ENCODE data around the gene PPP2R5E. TPM values are rescaled to one million over a fixed set of nuclear protein-coding genes. Genes with fewer than 3 reads are reported as not detected.
A peak's percentile ranks its signal among the peaks of the same experiment; 100 is the strongest.

The PPP2R5E gene
- total RNA-seq, 2 experiments from 2014 or later: 12.5 to 47.8 TPM

DNA sequence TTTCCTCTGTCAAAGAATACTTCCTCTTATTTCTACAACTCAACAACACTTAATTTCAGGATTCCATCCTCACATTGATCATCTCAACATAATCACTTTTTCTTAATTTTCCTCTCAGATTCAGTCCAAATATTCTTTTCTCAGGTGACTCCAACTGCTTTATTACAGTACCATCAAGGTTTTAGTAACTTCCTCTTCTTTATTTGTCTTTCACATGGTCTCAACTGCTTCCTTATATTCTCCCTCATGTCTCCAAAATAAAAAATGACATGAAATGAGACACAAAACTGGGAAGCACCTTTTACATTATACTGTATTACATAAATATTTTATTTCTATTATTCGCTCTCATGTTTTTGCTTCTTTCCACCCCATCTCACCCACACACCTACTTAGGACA lies 55.5 kb downstream of the PPP2R5E start:
- BruUV-seq (replicated peaks): no TSS peak
- H3K9me3 ChIP-seq (ENCODE audit: low read length): no peaks in the 10 kb centered on the region
- H3K4me3 ChIP-seq (ENCODE audit: low read depth, low read length, poor library complexity, severe bottlenecking): no peak overlapping the region
- H3K27ac ChIP-seq (ENCODE audit: low read depth, low read length, poor library complexity, severe bottlenecking): no peak overlapping the region
- DNase-seq (ENCODE audit: low spot score): no peak
- H2AFZ ChIP-seq (ENCODE audit: low read length): no peak overlapping the region
- no peak overlapping the region for H3K4me2 ChIP-seq (ENCODE audit: low read length)
- TF ChIP-seq, protein P1, sequence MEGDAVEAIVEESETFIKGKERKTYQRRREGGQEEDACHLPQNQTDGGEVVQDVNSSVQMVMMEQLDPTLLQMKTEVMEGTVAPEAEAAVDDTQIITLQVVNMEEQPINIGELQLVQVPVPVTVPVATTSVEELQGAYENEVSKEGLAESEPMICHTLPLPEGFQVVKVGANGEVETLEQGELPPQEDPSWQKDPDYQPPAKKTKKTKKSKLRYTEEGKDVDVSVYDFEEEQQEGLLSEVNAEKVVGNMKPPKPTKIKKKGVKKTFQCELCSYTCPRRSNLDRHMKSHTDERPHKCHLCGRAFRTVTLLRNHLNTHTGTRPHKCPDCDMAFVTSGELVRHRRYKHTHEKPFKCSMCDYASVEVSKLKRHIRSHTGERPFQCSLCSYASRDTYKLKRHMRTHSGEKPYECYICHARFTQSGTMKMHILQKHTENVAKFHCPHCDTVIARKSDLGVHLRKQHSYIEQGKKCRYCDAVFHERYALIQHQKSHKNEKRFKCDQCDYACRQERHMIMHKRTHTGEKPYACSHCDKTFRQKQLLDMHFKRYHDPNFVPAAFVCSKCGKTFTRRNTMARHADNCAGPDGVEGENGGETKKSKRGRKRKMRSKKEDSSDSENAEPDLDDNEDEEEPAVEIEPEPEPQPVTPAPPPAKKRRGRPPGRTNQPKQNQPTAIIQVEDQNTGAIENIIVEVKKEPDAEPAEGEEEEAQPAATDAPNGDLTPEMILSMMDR (conservative IDR thresholded peaks at IDR 0.05; ENCODE audit: low read length): no peak
- no peak for TF ChIP-seq EZH2phosphoT487 (IDR thresholded peaks at IDR 0.05; ENCODE audit: borderline replicate concordance, low read depth, low read length)
- intact Hi-C loops (cut with micrococcal nuclease; ENCODE audit: unreplicated experiment): no loop called here
- H3K36me3 ChIP-seq (ENCODE audit: insufficient read depth, low read length): 0 out of 2 replicates have a peak, but pooled peaks cover 3% of the 10 kb centered on the region
- ChIA-PET POLR2A (interaction anchor here (1.0 kb wide), 1 partner anchor 16 kb away, joined by 3 read pairs; no protein-coding TSS in a partner anchor), CTCF (ENCODE audit: unreplicated experiment) (no interaction called here)
- H3K4me1 ChIP-seq (ENCODE audit: insufficient read depth, low read length, poor library complexity, severe bottlenecking): peaks cover 37% of the 10 kb centered on the region
- H3K9me2 ChIP-seq (ENCODE audit: insufficient read depth, low read length): no peaks in the 10 kb centered on the region
- H4K20me1 ChIP-seq (ENCODE audit: insufficient read depth, low read length): peaks cover 3% of the 10 kb centered on the region; the same call in 1 of the 2 replicates
- H3K79me2 ChIP-seq (ENCODE audit: insufficient read depth, low read depth, low read length): peaks cover 47% of the 10 kb centered on the region; the same call in 1 of the 2 replicates

DNA sequence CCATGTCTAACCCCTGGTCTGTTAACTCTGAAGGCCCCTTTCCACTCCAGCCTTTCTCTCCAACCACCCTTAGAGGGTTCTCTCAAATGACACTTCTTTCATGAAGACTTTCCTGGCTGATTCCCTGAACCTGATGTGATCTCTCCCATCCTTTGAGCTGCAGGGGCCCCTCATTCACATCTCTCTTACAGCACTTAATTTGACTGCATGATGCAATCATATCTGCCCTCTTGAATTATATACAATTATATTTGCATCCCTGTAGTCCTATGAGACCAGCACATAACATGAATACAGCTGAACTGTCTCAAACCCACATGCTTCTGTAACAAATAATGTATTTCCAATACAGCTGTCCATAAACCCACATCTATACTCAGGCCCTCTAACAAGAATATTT lies 56.4 kb downstream of the PPP2R5E start:
- Histone ChIP-seq H3K4me3 (ENCODE audit: low read depth, low read length, poor library complexity, severe bottlenecking) (no peak overlapping the region), H3K4me2 (ENCODE audit: low read length) (0 out of 2 replicates have a peak overlapping the region, but pooled peaks have one; percentile 0)
- TF ChIP-seq EZH2phosphoT487 (IDR thresholded peaks at IDR 0.05; ENCODE audit: borderline replicate concordance, low read depth, low read length): no peak
- TF ChIP-seq, protein P1 (conservative IDR thresholded peaks at IDR 0.05; ENCODE audit: low read length): no peak

DNA sequence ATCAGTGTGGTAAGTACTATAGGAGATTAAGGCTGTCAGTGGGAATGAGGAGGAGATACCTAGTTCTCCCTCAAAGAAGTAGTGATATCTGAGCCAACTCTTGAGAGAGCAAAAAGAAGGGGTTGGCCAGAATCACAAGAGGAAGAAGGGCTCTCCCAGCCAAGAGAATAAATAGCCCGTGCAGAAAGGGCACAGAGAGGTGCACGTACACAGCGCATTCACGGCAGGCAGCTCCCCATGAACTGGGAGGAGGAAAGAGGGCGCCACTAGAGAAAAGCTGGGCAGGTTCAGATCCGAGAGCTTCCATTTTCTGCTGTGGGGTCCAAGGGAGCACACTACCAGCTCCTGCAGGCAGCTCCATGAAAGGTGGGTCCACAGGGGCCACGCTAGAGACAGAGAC lies 59.9 kb downstream of the PPP2R5E start:
- no peak overlapping the region for H3K27ac ChIP-seq (ENCODE audit: low read depth, low read length, poor library complexity, severe bottlenecking)
- BruUV-seq (replicated peaks): no TSS peak
- H3K79me2 ChIP-seq (ENCODE audit: insufficient read depth, low read depth, low read length): peaks cover 43% of the 10 kb centered on the region; the same call in 1 of the 2 replicates
- no peak overlapping the region for H2AFZ ChIP-seq (ENCODE audit: low read length)
- no peaks in the 10 kb centered on the region for H3K9me2 ChIP-seq (ENCODE audit: insufficient read depth, low read length)
- intact Hi-C loops (cut with micrococcal nuclease; ENCODE audit: unreplicated experiment): no loop called here
- DNase-seq (ENCODE audit: low spot score): no peak
- H4K20me1 ChIP-seq (ENCODE audit: insufficient read depth, low read length): 0 out of 2 replicates have a peak, but pooled peaks cover 3% of the 10 kb centered on the region
- no peaks in the 10 kb centered on the region for H3K36me3 ChIP-seq (ENCODE audit: insufficient read depth, low read length)
- no peaks in the 10 kb centered on the region for H3K9me3 ChIP-seq (ENCODE audit: low read length)
- H3K4me2 ChIP-seq (ENCODE audit: low read length): no peak overlapping the region
- POLR2A ChIA-PET: no interaction called here
- TF ChIP-seq, protein P1 (conservative IDR thresholded peaks at IDR 0.05; ENCODE audit: low read length): no peak
- no peak for TF ChIP-seq EZH2phosphoT487 (IDR thresholded peaks at IDR 0.05; ENCODE audit: borderline replicate concordance, low read depth, low read length)
- no peak overlapping the region for H3K4me3 ChIP-seq (ENCODE audit: low read depth, low read length, poor library complexity, severe bottlenecking)
- CTCF ChIA-PET (ENCODE audit: unreplicated experiment): no interaction called here
- peaks cover 30% of the 10 kb centered on the region for H3K4me1 ChIP-seq (ENCODE audit: insufficient read depth, low read length, poor library complexity, severe bottlenecking)

More for the DNA sequence above, 56.4 kb downstream of the PPP2R5E start:
- H3K9me2 ChIP-seq (ENCODE audit: insufficient read depth, low read length): no peaks in the 10 kb centered on the region
- no peak overlapping the region for H3K27ac ChIP-seq (ENCODE audit: low read depth, low read length, poor library complexity, severe bottlenecking)
- no peaks in the 10 kb centered on the region for H3K9me3 ChIP-seq (ENCODE audit: low read length)
- no peak overlapping the region for H2AFZ ChIP-seq (ENCODE audit: low read length)
- no TSS peak for BruUV-seq (replicated peaks)
- H3K36me3 ChIP-seq (ENCODE audit: insufficient read depth, low read length): 0 out of 2 replicates have a peak, but pooled peaks cover 3% of the 10 kb centered on the region
- H3K79me2 ChIP-seq (ENCODE audit: insufficient read depth, low read depth, low read length): peaks cover 48% of the 10 kb centered on the region; the same call in 1 of the 2 replicates
- 0 out of 2 replicates have a peak, but pooled peaks cover 3% of the 10 kb centered on the region for H4K20me1 ChIP-seq (ENCODE audit: insufficient read depth, low read length)
- CTCF ChIA-PET (ENCODE audit: unreplicated experiment): no interaction called here
- intact Hi-C loops (cut with micrococcal nuclease; ENCODE audit: unreplicated experiment): no loop called here
- no peak for DNase-seq (ENCODE audit: low spot score)
- POLR2A ChIA-PET: interaction anchor here (1.0 kb wide), 1 partner anchor 15 kb away, joined by 3 read pairs; no protein-coding TSS in a partner anchor
- peaks cover 34% of the 10 kb centered on the region for H3K4me1 ChIP-seq (ENCODE audit: insufficient read depth, low read length, poor library complexity, severe bottlenecking)

Data from OCI-LY7 (cell line).